ENCODE data around the gene B4GALT3. TPM values are rescaled to one million over a fixed set of nuclear protein-coding genes. Genes with fewer than 3 reads are reported as not detected.

B4GALT3 gene
- total RNA-seq, 1 donor from 2014 or later = 38.0 TPM

GRCh38 chr1:161122967-161123366 is 54.3 kb downstream of the B4GALT3 start:
- H3K36me3 Mint-ChIP-seq = peaks cover 32% of the 10 kb centered on the region

GRCh38 chr1:161121834-161122233 is 55.5 kb downstream of the B4GALT3 start:
- Mint-ChIP-seq H3K27me3 (ENCODE audit: low read depth) (no peaks in the 10 kb centered on the region), H3K9me3 (no peaks in the 10 kb centered on the region), H3K4me1 (peaks cover 25% of the 10 kb centered on the region), H3K27ac (no peak overlapping the region), H3K36me3 (peaks cover 27% of the 10 kb centered on the region), H3K4me3 (no peak overlapping the region)
- DNase-seq (ENCODE audit: low spot score in 2 of 2, unreplicated experiment in 2 of 2) = no peak
- no peak for TF ChIP-seq CTCF (IDR thresholded peaks at IDR 0.05; ENCODE audit: unreplicated experiment)

More at GRCh38 chr1:161122967-161123366, 54.3 kb downstream of the B4GALT3 start:
- no peak for TF ChIP-seq CTCF (IDR thresholded peaks at IDR 0.05; ENCODE audit: unreplicated experiment)
- no peak for DNase-seq (ENCODE audit: low spot score in 2 of 2, unreplicated experiment in 2 of 2)
- H3K27ac Mint-ChIP-seq = no peak overlapping the region
- H3K27me3 Mint-ChIP-seq (ENCODE audit: low read depth) = no peaks in the 10 kb centered on the region
- H3K4me1 Mint-ChIP-seq = peaks cover 30% of the 10 kb centered on the region
- no peaks in the 10 kb centered on the region for H3K9me3 Mint-ChIP-seq
- no peak overlapping the region for H3K4me3 Mint-ChIP-seq

Small RNA genes lying within 50 kb of the gene (microRNA-seq; reads per million reads assigned to microRNA genes)
- 1.2 reads per million for gene MIR5187

Other genes starting within 250 kb of the B4GALT3 start
- 0.41 to 0.80 TPM (median 0.72 TPM) in 3 replicates for gene ITLN2, start 222.7 kb downstream of the B4GALT3 start, total RNA-seq
- gene F11R, start 156.4 kb downstream of the B4GALT3 start, total RNA-seq = 114 to 132 TPM (median 122 TPM) in 3 replicates
- 53.2 to 60.3 TPM (median 53.7 TPM) in 3 replicates for gene TSTD1, start 138.5 kb downstream of the B4GALT3 start, total RNA-seq
- gene USF1, start 131.5 kb downstream of the B4GALT3 start, total RNA-seq = 66.4 to 68.0 TPM (median 66.6 TPM) in 3 replicates
- 1.4 to 1.9 TPM (median 1.6 TPM) in 3 replicates for gene ARHGAP30, start 107.6 kb downstream of the B4GALT3 start, total RNA-seq
- gene NECTIN4, start 87.9 kb downstream of the B4GALT3 start, total RNA-seq = 29.9 to 31.5 TPM (median 30.6 TPM) in 3 replicates
- 4.2 to 5.4 TPM (median 5.4 TPM) in 3 replicates for gene KLHDC9, start 79.1 kb downstream of the B4GALT3 start, total RNA-seq
- gene PFDN2, start 59.5 kb downstream of the B4GALT3 start, total RNA-seq = 49.7 to 53.2 TPM (median 50.8 TPM) in 3 replicates
- 35.3 to 37.7 TPM (median 35.9 TPM) in 3 replicates for gene NIT1, start 59.4 kb downstream of the B4GALT3 start, total RNA-seq
- 43.7 to 45.0 TPM (median 44.4 TPM) in 3 replicates for gene DEDD, start 44.8 kb downstream of the B4GALT3 start, total RNA-seq
- gene UFC1, start 23.5 kb downstream of the B4GALT3 start, total RNA-seq = 86.2 to 90.2 TPM (median 88.7 TPM) in 3 replicates
- gene USP21, start 18.0 kb downstream of the B4GALT3 start, total RNA-seq = 42.6 to 48.4 TPM (median 47.4 TPM) in 3 replicates
- 48.9 to 49.7 TPM (median 49.0 TPM) in 3 replicates for gene PPOX, start 11.1 kb downstream of the B4GALT3 start, total RNA-seq
- gene ADAMTS4, start 21.5 kb upstream of the B4GALT3 start, total RNA-seq = 6.8 to 9.9 TPM (median 9.2 TPM) in 3 replicates
- 70.1 to 72.0 TPM (median 70.8 TPM) in 3 replicates for gene NDUFS2, start 24.9 kb upstream of the B4GALT3 start, total RNA-seq
- gene FCER1G, start 37.8 kb upstream of the B4GALT3 start, total RNA-seq = 0.40 to 1.8 TPM (median 1.3 TPM) in 3 replicates
- gene APOA2, start 46.1 kb upstream of the B4GALT3 start, total RNA-seq = not detected in 3 replicates
- gene TOMM40L, start 48.6 kb upstream of the B4GALT3 start, total RNA-seq = 8.5 to 9.3 TPM (median 9.3 TPM) in 3 replicates
- gene NR1I3, start 60.7 kb upstream of the B4GALT3 start, total RNA-seq = not detected in 3 replicates
- gene PCP4L1, start 81.2 kb upstream of the B4GALT3 start, total RNA-seq = 0.25 TPM in 1 of 3 replicates, not detected in the others
- gene MPZ, start 132.5 kb upstream of the B4GALT3 start, total RNA-seq = 1.3 to 1.4 TPM (median 1.3 TPM) in 3 replicates
- gene SDHC, start 136.9 kb upstream of the B4GALT3 start, total RNA-seq = 141 to 147 TPM (median 145 TPM) in 3 replicates
- not detected in 3 replicates for gene CFAP126, start 190.4 kb upstream of the B4GALT3 start, total RNA-seq

Data from mesothelial cell of epicardium (in vitro differentiated cells).